Measurements from ENCODE around the gene MT1H.
"Not testable (repeated sequence)": the region's sequence is repeated elsewhere in the genome, so short reads cannot be mapped to it uniquely, and the experiment has no call there.

MT1H gene

GRCh38 chr16:56669005-56669839 is at the start of gene MT1H:
TSS of gene MT1H (plus strand) at chr16:56669814. CDS start at chr16:56669885, 71 bp downstream.
- no peak for TF ChIP-seq CTCF (IDR thresholded peaks at IDR 0.05; ENCODE audit: control extremely low read depth, extremely low read depth, low read depth, missing control alignments)

DNA sequence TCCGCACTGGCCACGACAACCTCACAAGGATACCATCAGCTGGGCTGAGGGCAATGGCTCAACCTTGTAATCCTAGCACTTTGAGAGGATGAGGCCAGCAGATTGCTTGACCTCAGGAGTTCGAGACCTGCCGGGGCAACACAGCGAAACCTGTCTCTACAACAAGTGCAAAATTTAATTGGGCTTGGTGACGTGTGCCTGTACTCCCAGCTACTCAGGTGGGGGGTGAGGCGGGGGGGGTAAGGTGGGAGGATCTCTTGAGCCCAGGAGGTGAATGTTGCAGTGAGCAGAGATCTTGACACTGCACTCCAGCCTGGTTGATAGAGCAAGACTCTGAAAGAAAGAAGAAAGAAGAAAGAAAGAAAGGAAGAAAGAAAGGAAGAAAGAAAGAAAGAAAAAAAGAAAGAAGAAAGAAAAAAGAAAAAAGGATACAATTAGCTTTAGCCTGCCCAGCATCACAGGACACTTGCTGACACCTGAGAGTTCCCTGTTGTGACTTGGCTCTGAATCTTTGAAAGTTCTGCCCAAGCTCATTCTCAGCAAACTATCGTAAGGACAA is 49.2 kb upstream of the MT1H start:
- POLR2A ChIA-PET, result no interaction called here
- DNase-seq (ENCODE audit: extremely low spot score), result no peak
- CTCF ChIA-PET, result interaction anchor here (1.1 to 1.3 kb wide), 2 partner anchors 8 to 10 kb away, joined by 3 read pairs; no protein-coding TSS in a partner anchor
- TF ChIP-seq CTCF (IDR thresholded peaks at IDR 0.05; ENCODE audit: control extremely low read depth, extremely low read depth, low read depth, missing control alignments), result no peak

More at GRCh38 chr16:56669005-56669839, at the start of gene MT1H:
- no peak for DNase-seq (ENCODE audit: extremely low spot score)
- CTCF ChIA-PET, result interaction anchor here (1.4 kb wide), 1 partner anchor 33 kb away, joined by 5 read pairs; no protein-coding TSS in a partner anchor
- POLR2A ChIA-PET, result no interaction called here

DNA sequence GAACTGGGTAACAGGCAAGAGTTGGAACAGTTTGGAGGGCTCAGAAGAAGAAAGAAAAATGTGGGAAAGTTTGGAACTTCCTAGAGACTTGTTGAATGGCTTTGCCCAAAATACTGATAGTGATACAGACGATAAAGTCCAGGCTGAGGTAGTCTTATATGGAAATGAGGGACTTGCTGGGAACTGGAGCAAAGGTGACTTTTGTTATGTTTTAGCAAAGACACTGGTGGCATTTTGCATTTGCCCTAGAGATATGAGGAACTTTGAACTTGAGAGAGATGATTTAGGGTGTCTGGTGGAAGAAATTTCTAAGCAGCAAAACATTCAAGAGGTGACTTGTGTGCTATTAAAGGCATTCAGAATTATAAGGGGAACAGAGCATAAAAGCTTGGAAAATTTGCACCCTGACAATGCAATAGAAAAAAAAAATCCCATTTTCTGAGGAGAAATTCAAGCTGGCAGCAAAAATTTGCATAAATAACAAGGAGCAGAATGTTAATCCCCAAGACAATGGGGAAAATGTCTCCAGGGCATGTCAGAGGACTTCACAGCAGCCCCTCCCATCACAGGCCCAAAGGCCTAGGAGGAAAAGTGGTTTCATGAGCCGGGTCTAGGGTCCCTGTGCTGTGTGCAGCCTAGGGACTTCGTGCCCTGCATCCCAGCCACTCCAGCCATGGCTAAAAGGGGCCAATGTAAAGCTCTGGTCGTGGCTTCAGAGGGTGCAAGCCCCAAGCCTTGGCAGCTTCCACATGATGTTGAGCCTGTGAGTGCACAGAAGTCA is 47.8 kb upstream of the MT1H start:
- POLR2A ChIA-PET; DNase-seq (ENCODE audit: extremely low spot score): not testable (repeated sequence)
- CTCF ChIA-PET, result interaction anchor here (1.1 to 1.3 kb wide), 2 partner anchors 9 to 21 kb away, joined by 3 to 5 read pairs; no protein-coding TSS in a partner anchor

DNA sequence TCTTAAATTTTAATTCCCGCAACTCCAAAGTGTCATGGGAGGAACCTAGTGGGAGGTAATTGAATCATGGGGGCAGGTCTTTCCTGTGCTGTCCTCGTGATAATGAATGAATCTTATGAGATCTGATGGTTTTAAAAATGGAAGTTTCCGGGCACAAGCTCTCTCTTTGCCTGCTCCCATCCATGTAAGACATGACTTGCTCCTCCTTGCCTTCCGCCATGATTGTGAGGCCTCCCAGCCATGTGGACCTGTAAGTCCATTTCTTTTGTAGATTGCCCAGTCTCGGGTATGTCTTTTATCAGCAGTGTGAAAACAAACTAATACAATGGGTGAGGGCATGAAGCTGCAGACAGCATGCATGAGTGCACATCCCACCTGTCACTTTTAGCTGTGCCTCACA is 46.4 kb upstream of the MT1H start:
- not testable (repeated sequence) for DNase-seq (ENCODE audit: extremely low spot score)
- POLR2A ChIA-PET, result interaction anchor here (0.5 kb wide), 1 partner anchor 210 kb away, joined by 5 read pairs; no protein-coding TSS in a partner anchor

DNA sequence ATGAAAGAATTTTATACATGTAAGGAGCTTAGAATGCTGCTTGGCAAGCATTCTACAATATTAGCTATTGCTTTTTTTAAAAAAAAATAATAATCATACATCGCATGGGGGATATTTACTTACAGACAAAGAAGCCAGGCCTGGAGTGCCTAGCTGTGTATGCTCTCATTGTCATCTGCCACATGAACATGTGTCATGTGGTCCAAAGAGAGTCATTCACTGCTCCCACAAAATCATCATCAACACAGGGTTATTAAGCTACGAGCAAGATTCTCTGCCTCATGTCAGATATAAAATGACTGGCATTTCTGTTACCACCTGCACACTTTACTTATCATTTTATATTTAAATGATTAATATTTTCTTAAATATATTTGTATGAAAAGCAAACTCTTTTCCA is 46.0 kb upstream of the MT1H start:
- no peak for TF ChIP-seq CTCF (IDR thresholded peaks at IDR 0.05; ENCODE audit: control extremely low read depth, extremely low read depth, low read depth, missing control alignments)
- no peak for DNase-seq (ENCODE audit: extremely low spot score)
- CTCF ChIA-PET, result interaction anchor here (0.8 to 1.9 kb wide), 7 partner anchors 9 to 79 kb away, joined by 3 to 4 read pairs (median 3); no protein-coding TSS in a partner anchor
- POLR2A ChIA-PET, result interaction anchor here (0.5 kb wide), 1 partner anchor 210 kb away, joined by 5 read pairs; no protein-coding TSS in a partner anchor

More for the DNA sequence above, 46.4 kb upstream of the MT1H start:
- CTCF ChIA-PET, result interaction anchor here (0.8 to 1.9 kb wide), 8 partner anchors 8 to 79 kb away, joined by 3 to 5 read pairs (median 3); no protein-coding TSS in a partner anchor

DNA sequence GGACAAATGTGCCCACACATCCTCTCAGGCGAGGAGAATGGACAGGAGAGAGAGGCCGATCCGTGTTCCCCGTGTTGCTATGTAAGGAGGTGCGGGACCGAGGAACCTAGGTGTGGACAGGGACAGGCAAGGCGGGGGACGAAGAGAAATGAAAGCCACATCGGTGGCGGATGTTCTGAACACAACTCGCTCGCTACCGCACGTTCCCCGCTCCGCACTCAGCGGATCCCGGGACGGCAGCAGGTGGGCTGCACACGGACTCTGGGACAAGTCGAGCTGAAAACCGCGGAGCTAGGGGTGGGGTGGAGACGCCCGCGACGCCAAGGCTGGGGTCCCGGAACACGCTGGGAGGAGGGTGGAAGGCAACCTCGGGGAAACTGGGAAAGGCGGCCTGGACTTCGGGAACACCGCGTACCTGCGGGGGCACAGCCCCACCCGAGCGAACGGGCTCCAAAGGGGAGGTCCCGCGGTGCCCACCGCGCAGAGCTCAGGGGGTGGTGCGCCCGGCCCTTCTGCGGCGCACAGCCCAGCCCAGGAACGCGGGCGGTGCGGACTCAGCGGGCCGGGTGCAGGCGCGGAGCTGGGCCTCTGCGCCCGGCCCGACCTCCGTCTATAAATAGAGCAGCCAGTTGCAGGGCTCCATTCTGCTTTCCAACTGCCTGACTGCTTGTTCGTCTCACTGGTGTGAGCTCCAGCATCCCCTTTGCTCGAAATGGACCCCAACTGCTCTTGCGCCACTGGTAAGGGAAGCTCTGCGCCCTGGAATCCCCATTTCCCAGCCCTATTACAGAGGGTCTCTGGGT is 44.3 kb upstream of the MT1H start, which contains the start of gene MT1E:
MT1E (plus strand) TSS at position 642 of the 803 bp plus-strand sequence; CDS start at position 713, 71 bp downstream.
- CTCF ChIA-PET, result interaction anchor here (1.2 to 1.5 kb wide), 4 partner anchors 8 to 77 kb away, joined by 3 to 4 read pairs (median 4); no protein-coding TSS in a partner anchor
- DNase-seq (ENCODE audit: extremely low spot score), result no peak
- POLR2A ChIA-PET, result interaction anchor here (0.6 kb wide), 1 partner anchor 9 kb away, joined by 3 read pairs; no protein-coding TSS in a partner anchor
- no peak for TF ChIP-seq CTCF (IDR thresholded peaks at IDR 0.05; ENCODE audit: control extremely low read depth, extremely low read depth, low read depth, missing control alignments)

All from GM10248 (cell line).